SK-N-MC (cell line): ENCODE results near the gene FSD1.

Source experiments
- DNase-seq: peaks from one replicate; pipeline ENCODE4 v3.0.0-alpha.2; 2011; ENCODE audit warnings: low read depth, low spot score
- H3K27ac ChIP-seq: fragments of 200-600 bp; sonication (generic); 2 replicates; pipeline ENCODE4 v1.5.1; 2016; ENCODE audit warnings: mixed run types
- H3K36me3 ChIP-seq: fragments of 200-600 bp; sonication (generic); 2 replicates; pipeline ENCODE4 v1.6.1; 2017; ENCODE audit warnings: antibody characterized with exemption, low read length, mixed read lengths; ENCODE audit not compliant: insufficient read depth
- H3K4me3 ChIP-seq: fragments of 200-600 bp; sonication (generic); 2 replicates; pipeline ENCODE4 v1.5.1; 2016
- H3K9ac ChIP-seq: fragments of 200-600 bp; sonication (generic); 2 replicates; pipeline ENCODE4 v1.8.0; 2017; ENCODE audit warnings: mixed run types, mixed read lengths; ENCODE audit not compliant: insufficient read length
- H3K9me3 ChIP-seq: fragments of 200-600 bp; sonication (generic); 2 replicates; pipeline ENCODE4 v1.6.1; 2017; ENCODE audit warnings: low read depth, mild to moderate bottlenecking, antibody characterized with exemption, low read length, moderate library complexity, mixed read lengths
- EZH2 ChIP-seq: fragments of 200-600 bp; sonication (generic); IDR thresholded peaks from one replicate; pipeline ENCODE4 v1.6.1; 2017; ENCODE audit warnings: antibody characterized with exemption
- FOXP2 ChIP-seq: optimal IDR thresholded peaks from 2 replicates; pipeline ENCODE3; 2011; ENCODE audit warnings: mild to moderate bottlenecking, moderate library complexity; ENCODE audit not compliant: insufficient read depth; ENCODE audit errors: extremely low read length, control extremely low read depth
- POLR2AphosphoS5 ChIP-seq: IDR thresholded peaks from 2 replicates; pipeline ENCODE4 v1.6.1; 2012; ENCODE audit warnings: mild to moderate bottlenecking, low read depth, low read length, borderline replicate concordance

The FSD1 gene

DNA sequence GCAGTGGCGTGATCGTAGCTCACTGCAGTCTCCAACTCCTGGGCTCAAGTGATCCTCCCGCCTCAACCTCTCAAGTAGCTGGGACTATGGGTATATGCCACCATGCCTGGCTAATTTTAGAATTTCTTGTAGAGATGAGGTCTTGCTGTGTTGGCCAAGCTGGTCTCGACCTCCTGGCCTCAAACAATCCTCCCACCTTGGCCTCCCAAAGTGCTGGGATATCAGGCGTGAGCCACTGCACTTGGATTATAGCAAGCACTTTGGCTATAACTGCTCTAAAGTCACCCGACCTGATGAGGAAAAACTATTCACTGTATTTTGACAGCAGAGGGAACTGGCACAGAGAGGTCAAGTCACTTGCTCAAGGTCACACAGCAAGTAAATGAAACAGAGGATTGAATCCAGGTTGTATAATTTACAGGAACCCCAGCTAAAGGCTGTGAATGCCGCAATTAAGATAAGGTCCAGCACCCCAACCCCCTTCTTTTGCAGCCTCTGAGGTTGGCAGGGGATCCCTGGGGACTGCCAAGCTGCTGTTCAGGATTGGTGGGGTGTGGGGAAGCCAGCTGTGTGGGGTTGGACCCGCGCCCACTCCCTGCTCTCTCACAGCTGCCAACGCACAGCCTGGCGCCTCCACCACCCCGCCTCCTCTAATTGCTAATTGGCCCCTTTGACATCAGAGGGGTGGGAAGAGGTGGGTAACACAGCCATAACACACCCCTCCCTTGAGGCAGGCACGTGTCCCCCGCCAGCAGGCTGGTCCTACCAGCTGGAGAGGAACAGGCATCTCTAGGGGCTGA, 8.2 kb upstream of the FSD1 start:
- H3K9ac ChIP-seq: no peak overlapping the region

DNA sequence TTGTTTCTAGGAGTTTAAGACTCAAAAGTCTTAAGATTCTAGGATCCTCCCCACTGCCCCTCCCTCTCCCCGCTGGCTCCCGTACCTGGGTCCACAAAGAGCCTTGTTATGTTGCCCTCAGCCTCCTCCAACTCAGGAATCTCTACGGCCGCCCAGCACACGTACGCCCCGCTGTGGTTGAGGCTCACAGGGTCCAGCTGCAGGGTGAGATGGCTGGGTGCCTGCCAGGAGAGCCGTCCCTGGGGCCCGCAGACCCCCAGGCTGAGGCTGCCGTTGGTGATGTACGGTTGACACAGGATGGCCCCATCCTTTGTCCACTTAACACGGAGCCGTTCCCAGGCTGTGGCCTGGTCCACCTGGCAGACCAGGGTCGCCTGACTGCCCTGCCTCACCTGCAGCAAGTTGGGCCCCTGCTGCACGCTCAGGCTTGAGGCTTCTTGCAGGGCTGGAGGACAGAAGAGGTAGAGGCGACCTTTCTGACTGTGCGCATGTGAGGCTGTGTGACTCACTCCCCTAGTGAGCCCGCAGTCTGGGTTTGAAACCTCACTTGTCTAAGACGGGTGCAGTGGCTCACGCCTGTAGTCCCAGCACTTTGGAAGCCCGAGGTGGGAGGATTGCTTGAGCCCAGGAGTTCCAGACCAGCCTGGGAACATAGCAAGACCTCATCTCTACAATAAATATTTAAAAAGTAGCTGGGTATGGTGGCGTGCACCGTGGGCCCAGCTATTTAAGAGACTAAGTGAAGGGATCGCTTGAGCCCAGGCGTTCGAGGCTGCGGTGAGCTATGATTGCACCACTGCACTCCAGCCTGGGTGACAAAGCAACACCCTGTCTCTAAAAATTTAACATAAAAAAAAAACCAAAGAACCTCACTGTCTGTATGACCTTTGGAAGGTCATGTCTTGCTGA, 6.2 kb upstream of the FSD1 start:
- TF ChIP-seq EZH2 (no peak), POLR2AphosphoS5 (no peak), FOXP2 (no peak)
- DNase-seq: no peak
- Histone ChIP-seq H3K36me3 (no peaks in the 10 kb centered on the region), H3K9ac (no peak overlapping the region), H3K9me3 (no peaks in the 10 kb centered on the region), H3K27ac (no peak overlapping the region), H3K4me3 (no peak overlapping the region)

More for the DNA sequence above, 8.2 kb upstream of the FSD1 start:
- peak; percentile 32 for DNase-seq
- H3K4me3 ChIP-seq: peak overlapping the region; percentile 12; the same call in 1 of the 2 replicates
- TF ChIP-seq FOXP2 (peak; percentile 65), EZH2 (no peak), POLR2AphosphoS5 (no peak)
- no peaks in the 10 kb centered on the region for H3K36me3 ChIP-seq
- no peaks in the 10 kb centered on the region for H3K9me3 ChIP-seq
- H3K27ac ChIP-seq: no peak overlapping the region

DNA sequence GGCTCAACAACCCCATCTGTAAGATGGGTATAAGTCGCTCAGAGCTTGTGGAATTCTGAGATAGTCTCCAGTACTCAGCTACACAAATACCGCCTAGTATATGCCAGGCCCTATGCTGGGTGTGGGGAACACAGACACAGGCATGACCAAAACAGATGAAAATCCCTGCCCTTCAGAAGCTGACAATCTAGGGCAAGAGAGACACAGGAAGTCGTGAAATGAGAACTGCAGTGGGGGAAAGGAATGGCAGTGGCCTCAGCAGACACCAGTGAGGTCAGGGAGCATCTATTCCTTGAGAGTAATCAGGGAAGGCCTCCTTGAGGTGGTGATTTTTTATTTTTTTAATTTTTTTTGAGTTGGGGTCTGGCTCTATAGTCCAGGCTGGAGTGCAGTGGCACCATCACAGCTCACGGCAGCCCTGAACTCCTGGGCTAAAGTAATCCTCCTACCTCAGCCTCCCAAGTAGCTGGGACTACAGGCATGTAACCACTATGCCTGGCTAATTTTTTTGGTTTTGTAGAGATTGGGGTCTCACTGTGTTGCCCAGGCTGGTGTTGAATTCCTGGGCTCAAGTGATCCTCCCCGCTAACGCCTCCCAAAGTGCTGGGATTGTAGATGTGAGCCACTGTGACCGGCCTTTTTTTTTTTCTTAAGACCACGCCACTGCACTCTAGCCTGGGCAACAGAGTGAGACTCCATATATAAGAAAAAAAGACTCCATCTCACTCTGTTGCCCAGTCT, 5.4 kb upstream of the FSD1 start:
- H3K9me3 ChIP-seq: no peaks in the 10 kb centered on the region
- no peak overlapping the region for H3K4me3 ChIP-seq
- TF ChIP-seq FOXP2 (no peak), EZH2 (no peak), POLR2AphosphoS5 (no peak)
- no peak overlapping the region for H3K9ac ChIP-seq
- no peaks in the 10 kb centered on the region for H3K36me3 ChIP-seq
- no peak overlapping the region for H3K27ac ChIP-seq
- no peak for DNase-seq

DNA sequence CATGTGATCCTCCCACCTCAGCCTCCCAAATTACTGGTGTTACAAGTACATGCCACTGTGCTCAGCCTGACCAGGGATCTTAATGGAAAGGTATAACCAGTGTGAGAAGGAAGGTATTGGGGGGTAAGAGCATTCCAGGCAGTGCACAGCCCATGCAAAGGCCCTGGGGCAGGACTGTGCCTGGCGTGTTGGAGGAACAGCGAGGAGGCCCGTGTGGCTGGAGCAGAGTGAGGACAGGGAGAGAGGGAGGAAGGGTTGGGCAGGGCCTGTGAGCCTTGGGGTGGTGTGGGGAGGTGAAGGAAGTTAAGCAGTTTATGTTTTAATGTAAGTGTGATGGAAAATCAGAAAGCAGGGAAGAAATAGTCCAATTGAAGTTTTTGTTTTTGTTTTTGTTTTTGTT, 3.8 kb upstream of the FSD1 start:
- no peak overlapping the region for H3K9ac ChIP-seq
- TF ChIP-seq EZH2 (no peak), POLR2AphosphoS5 (no peak), FOXP2 (no peak)

DNA sequence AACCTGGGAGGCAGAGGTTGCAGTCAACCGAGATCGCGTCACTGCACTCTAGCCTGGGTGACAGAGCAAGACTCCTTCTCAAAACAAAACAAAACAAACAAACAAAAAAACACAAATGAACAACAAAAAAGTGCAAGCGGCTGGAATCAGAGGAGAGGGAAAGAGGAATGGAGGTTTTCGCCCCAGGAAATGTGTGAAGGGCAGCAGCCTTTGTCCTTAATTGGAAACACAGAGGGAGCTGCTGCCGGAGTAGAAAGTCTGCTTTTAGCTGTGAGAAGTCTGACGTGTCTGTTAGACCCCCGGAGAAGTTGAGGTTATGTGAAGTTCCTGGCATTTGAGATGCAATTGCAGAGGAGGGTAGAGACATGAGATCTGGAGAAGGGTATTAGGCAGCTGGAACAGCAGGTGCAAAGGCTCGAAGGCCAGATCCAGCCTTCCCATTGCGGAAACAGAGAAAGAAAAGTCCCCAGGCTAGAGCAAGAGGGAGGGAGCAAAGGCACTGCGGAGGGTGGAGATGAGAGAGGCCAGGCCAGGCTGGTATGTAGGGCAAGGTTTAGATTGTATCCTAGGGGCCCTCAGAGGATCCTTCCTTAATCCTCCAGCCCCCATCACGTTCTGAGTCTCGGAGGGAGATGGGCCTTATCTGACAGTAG, 2.7 kb upstream of the FSD1 start:
- no peaks in the 10 kb centered on the region for H3K9me3 ChIP-seq

More for the DNA sequence above, 3.8 kb upstream of the FSD1 start:
- H3K9me3 ChIP-seq: no peaks in the 10 kb centered on the region
- H3K36me3 ChIP-seq: no peaks in the 10 kb centered on the region
- no peak for DNase-seq
- no peak overlapping the region for H3K27ac ChIP-seq
- H3K4me3 ChIP-seq: no peak overlapping the region

DNA sequence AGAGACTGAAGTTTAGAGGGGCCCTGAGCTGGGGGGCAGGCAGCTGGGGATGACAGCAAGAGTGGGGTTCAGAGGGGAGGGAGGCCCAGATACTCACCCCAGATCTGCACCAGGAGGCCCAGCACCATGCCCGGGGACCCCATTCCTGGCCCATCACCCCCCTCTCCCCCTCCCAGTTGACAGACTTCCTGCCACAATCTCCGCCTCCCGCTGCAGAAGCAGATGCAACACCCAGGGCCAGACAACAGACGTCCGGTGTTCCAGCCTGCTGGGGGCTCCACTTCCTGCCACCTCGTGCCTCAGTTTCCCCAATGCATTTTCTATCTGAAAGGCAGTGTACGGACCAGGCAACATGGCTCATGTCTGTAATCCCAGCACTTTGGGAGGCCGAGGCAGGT, 2.2 kb upstream of the FSD1 start, which contains the start of gene TMIGD2:
Gene TMIGD2, minus strand, starts transcription at position 147 of the 398 bp plus-strand sequence. Its CDS starts 4 bp downstream, at position 143.
- Histone ChIP-seq H3K4me3 (no peak within 1 kb of the TSS), H3K27ac (no peak within 1 kb of the TSS), H3K36me3 (no peaks in the 10 kb centered on the region), H3K9ac (peak within 1 kb of the TSS; percentile 15), H3K9me3 (no peaks in the 10 kb centered on the region)
- TF ChIP-seq FOXP2: no peak
- TF ChIP-seq EZH2: no peak
- no peak for TF ChIP-seq POLR2AphosphoS5
- DNase-seq: no peak

More for the DNA sequence above, 2.7 kb upstream of the FSD1 start:
- Histone ChIP-seq H3K27ac (no peak overlapping the region), H3K4me3 (no peak overlapping the region), H3K36me3 (no peaks in the 10 kb centered on the region), H3K9ac (peak overlapping the region; percentile 15)
- TF ChIP-seq POLR2AphosphoS5 (no peak), EZH2 (no peak), FOXP2 (no peak)
- DNase-seq: no peak

DNA sequence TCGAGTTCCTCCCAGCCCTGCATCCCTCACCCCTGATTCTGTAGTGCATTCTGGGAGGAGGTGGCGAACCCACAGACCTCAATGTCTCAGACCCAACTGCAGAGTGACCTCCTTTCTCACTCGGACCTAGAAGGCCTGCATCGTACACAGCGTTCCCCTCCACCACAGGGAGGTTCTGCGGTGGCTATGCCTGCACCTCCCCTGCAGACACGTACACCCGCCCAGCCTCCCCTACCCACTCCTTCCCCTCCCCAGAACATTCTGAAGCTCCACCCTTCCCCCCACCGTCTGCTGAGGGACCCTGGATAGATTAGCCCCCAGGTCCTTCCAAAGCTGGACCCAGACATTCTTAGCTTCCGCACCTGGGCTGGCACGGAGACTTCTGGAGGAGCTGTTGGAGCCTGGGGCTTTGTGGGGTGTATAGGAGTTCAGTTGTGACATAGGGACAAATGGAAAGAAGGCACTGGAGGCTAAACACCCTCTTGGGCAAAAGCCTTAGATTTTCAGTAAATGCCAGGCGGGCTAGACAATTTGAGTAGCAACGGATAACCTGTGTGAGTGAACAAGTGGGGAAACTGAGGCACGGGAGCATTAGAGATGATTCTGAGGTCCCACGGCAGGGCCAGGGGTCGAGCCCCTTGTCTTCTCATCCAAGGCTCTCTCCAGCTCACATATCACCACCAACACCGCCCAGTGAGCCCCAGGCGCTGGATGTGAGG, 420 bp upstream of the FSD1 start:
- H3K36me3 ChIP-seq: no peaks in the 10 kb centered on the region
- no peak for DNase-seq
- H3K9me3 ChIP-seq: no peaks in the 10 kb centered on the region
- H3K9ac ChIP-seq: no peak overlapping the region
- TF ChIP-seq POLR2AphosphoS5: no peak
- H3K4me3 ChIP-seq: peak overlapping the region; percentile 69
- no peak overlapping the region for H3K27ac ChIP-seq
